Stimulated activated CD4-positive, alpha-beta T cell treated with anti-CD3 and anti-CD28 coated beads, Interleukin-15, amount 100 ng/mL, for 24 hours (primary cell): ENCODE data around the gene PTPN5.
"Not testable (repeated sequence)": the region's sequence is repeated elsewhere in the genome, so short reads cannot be mapped to it uniquely, and the experiment has no call there.

Experiments
- DNase-seq: peaks from one replicate; pipeline ENCODE4 v3.0.0-alpha.2; 2020

The PTPN5 gene

DNA sequence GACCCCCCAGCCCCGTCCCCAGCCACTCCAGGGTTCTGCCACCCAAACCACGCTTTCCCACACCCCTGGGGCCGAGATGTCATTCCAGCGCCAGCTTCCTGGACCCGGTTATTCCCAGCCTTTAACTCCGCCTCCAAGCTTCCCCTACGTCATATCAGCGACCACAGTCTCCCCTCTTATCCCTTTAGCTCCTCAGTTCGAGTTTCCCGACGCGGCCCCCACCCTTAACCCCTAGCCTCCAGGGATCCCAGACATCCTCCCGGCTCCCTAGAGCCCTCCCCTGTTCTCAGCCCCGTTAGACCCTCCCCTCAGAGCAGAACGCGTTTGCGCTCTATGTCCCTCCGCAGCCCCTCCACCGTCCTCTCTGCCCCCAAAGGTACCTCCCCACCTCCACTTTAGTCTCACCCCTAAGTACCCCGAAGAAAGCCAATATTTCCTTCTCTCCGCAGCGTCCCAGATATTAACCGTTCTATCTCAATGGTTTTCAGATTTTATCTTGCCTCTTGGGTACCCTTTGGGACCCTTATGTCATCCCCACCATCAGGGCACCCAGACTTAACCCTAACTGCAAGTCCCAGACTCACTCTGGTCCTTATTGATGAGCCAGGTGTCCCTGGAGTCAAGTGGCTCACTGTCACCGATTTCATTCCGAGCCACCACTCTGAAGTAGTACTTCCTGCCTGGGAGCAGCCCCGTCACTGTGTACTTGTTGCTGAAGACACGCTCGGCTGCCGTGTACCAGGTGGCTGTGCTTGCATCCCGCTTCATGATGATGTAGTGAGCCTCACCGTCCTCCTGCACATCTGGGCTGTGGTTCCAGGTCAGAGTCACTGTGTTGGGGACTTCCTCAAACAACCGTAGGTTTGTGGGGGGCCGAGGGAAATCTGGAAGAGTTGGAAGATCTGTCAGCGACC is 85.0 kb downstream of the PTPN5 start:
- peak; percentile 52 for DNase-seq

DNA sequence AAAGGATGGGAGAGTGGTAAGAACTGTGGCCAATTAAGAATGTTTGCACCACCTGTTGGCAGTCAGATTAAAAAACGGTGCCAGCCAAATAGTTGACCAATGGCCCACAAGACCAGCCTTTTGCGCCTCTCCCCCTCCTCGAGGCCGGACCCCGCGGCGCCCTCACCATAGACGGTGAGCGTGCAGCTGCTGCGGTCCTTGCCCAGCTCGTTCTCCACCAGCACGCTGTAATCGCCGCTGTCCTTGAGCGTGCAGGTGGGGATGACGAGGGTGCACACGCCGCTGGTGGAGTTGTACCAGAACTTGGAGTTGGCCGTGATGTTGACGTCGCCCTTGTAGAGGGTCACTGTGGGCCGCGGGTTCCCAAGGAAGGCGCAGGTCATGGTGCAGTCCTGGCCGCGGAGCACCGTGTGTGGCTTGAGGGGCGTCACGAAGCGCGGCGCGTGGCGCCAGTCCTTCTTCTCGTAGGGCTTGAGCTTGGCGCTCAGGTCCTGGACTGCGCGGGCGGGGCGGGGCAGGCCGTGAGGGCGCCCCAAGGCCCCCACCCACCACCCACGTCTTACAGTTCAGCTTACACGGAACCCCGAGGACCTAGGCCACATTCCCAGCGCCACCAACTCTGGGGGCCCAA is 85.8 kb downstream of the PTPN5 start:
- DNase-seq, result peak; percentile 39

DNA sequence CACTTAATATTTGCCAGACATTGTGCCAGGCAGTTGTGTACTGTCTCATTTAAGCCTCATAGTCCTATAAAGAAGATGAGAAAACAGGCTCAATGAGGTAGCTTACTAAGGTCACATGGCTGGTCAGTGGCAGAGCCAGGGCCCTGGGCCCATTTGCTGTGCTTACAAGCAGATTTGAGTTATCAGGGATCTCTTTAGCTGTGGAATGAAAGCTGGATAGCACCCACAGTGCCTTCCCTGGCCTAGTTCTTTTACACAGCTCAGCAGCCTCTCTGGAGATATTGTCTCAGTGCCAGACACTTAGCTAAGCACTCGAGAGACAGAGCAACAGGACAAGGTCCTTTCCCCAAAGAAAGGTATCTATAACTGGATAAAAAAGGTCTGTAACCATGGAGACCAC is 86.9 kb downstream of the PTPN5 start:
- no peak for DNase-seq

DNA sequence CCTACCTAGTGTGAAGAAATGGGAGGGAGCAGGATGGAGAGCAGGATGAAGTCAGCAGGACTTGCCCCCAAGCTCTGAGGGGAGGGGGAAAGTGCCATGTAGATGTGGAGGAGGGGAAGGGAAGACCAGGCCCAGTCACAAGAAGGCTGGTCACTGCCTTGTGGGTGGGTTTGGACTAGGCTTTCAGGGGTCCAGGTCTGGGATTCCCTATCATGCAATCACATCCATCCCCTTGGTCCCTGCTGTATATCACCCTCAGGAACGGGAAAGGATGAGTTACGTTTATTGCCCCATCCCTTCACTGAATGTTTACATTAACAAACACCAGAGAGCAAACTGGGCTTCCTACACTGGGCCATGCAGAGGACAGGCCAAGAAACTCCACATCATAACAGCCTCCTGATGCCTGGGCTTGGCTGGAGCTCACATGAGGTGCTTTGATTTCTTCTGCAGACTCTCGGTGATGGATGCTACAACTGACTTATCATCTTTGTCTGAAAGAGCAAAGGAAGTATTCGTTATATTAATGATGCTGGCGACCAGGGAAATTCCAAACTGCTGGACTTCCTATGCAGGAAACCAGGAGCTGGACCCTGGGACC is 87.5 kb downstream of the PTPN5 start:
- no peak for DNase-seq

DNA sequence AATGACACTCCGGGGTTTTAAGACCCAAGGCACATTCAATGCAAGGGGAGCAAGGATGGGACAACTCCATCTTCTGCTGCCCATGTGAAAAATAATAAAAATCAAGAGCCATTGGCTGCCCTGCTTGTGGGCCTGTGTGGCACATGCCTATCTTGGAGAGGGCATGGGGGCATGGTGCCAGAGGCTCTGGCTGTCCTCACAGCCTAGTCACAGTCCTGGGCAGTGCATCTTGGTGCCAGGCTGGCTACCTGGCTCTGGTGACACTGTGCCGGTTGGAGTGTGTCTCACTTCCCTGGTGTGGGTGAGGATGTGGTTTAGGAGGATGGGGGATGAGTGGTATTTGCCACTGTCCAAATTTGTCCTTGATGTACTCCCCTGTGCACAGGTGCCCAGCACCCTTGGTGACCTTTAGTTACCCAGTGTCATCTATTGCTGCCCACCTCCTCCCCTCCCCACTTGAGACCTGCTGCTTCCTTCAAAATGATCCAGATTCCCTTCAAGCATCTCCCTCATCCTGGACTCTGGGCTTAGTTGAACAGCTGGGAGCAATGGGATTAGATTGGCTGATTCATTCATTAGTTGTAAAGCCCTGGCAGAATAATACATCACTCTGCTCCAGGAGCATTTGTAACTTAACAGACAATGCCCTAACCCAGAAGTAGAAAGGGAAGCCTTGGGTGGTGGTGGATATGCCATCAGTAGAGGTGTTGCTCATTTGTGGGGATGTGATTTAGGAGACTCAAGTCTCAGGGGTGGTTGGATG is 88.4 kb downstream of the PTPN5 start:
- no peak for DNase-seq

DNA sequence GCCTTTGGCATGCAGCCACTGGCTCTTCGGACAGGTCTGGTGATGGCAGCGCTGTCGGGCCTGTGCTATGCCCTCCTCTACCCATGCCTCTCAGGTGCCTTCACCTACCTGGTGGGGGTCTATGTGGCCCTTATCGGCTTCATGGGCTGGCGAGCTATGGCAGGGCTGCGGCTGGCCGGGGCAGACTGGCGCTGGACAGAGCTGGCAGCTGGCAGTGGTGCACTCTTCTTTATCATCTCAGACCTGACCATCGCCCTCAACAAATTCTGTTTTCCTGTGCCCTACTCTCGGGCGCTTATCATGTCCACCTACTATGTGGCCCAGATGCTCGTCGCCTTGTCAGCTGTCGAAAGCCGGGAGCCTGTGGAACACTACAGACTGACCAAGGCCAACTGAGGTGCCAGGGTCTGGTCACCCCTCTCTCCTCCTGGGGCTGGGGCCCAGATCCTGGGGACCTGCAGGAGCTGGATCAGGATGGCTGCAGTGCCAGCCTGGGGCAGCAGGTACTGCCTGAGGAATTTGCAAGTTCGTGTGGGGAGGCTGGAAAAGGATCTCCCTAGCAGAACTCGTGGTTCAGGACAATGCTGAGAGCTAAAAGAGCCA is 89.9 kb downstream of the PTPN5 start:
- DNase-seq, result no peak

DNA sequence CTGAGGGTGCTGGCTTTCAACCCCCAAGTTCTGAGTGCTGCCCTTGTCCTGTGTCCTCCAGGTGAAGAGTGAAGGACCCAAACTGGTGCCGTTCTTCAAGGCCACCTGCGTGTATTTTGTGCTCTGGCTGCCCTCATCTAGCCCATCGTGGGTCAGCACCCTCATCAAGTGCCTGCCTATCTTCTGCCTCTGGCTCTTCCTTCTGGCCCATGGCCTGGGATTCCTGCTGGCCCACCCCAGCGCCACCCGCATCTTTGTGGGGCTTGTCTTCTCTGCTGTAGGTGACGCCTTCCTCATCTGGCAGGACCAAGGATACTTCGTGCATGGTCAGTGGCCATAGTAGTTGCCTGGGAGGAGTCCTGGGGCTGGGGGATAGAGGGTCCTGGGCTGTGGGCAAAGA is 90.7 kb downstream of the PTPN5 start:
- DNase-seq, result no peak

DNA sequence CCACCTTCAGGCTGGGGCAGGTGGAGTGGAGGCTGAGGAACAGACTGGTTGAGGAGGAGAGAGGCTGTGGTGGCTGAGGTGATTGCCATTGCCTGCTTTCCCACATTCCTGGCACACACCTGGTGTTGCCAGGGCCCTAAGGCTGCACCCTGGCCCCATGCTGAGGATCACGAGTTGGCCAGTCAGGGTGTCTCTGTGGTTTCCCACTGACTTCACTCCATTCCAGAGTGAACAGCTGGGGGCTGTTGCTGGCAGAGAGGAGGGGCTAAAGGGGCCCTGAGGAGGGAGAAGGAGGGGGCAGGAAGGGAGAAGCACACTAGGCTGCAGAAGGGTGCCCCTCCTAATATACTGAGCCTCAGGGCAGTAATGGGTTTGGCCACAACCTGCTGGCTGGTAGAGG is 91.2 kb downstream of the PTPN5 start:
- no peak for DNase-seq

DNA sequence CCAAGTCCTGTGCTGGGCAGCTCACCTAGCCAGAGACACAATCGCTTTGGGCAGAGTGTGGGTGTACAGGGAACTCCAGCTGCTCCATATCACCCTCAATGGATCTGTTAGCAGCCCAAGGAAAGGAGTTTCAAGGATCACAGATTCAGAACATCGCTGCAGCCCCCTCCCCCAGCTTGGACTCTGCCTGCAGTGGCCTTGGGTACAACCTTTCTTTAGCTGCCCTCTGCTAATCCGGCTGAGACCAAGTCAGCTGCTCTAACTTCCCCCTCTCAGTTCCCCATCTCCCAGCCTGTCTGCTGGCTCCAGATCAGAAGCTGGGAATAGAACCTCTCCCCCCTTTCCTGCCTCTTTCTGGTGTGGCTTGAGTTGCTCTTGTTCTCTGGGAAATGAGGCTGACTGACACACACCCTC is 91.7 kb downstream of the PTPN5 start:
- no peak for DNase-seq

DNA sequence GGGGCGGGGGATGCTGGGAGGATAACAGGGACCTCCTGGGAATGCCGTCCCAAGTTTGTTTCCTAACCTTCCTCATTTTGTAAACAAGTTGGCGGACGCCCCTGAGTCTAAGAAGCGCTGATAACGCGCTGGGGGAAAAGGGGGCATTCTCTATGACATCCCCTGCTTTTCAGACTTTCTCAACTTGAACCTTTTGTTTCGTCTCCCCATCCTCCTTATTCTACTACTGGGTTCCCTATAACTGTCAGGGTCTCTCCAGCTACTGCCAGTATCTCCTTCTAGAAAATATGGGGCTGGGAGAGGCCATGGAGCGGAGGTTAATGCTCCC is 92.4 kb downstream of the PTPN5 start:
- DNase-seq, result no peak

DNA sequence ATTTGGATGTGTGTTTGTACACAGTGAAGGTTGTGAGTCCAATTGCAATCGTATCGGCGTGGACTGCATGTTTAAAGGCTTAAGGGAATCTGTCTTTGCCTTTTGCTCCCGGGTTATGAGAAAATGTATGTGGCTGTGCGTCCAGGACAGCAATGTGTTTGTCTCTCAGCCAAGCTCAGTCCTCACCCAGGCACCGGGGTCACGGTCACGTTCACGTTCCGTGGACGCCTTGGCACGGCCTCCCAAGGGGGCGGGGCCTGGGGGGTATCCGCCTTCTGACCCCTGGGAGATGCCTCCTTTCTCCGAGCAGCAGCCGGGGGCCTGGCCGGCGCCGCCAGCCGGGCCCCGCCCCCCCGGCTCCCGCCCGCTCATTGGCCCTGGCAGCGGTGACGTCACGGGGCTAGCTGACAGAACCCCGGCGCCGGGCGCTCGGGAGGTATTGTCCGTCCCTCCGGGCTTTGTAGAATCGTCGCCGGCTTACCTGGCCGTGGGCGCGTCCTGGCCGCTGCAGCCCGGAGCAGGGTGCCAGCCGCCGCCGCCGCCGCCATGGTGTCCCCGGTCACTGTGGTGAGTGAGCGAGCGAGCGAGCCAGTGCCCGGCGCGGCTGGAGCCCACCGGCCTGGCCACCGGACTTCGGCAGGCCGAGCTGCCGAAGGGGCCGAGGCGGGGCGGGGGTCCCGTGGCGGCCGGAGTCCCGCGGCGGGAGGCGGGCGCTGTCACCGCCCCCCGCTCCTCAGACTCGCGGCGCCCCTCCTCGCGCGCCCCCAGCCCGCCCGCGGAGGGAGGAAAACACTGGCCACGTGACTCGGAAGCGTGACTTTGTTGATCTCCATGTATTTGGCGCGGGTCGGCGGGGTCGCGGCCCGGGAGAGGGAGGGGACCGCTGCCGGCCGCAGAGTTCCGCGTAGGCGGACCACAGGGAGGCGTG is 93.0 kb downstream of the PTPN5 start, which contains the start of gene TMEM86A:
Gene TMEM86A, plus strand, starts transcription at position 439 of the 928 bp plus-strand sequence. Its CDS starts 108 bp downstream, at position 547.
- DNase-seq, result peak; percentile 94

DNA sequence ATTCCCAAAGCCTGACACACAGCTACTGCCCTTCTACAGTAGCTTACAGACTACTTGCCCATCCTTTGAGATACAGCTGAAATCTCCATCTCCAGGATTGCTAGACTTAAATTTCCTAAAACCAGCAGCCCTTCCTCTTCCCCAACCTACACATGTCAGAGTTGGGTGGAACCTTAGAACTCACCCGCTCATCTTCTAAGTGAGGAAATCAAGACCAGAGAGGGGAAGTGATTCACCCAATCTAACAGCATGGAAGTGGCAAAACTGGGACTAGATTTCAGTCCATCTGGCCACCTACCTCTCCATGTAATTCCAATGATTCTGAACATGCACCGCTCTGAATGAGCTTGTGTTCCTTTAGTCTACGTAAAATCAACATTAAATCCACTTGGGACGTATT is 94.0 kb downstream of the PTPN5 start:
- DNase-seq, result no peak

DNA sequence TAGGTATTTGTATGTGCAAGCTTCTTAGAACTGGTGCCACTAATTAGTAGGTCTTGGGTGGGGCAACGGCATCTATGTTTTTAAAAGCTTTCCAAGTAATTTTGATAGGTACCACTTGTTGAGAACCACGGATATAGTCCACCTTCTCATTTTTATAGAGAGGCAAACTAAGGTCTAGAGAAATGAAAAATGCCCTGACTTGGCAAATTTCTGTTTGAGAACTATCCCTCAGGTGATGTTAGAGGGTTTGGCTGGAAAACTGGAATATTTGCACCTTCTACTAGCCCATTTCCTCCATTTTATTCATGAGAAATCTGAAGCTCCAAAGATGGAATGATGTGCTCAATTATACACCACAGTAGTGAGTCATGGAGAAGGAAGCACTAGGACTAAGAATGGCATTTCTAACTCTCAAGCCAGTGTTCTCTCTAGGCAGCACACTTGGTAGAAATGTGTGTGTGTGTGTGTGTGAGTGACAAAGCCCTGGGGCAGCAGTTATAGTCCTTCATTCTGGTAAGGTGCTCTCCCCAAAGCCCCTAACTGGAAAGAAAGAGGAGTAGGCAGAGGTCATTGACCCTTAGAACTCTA is 94.9 kb downstream of the PTPN5 start:
- no peak for DNase-seq

DNA sequence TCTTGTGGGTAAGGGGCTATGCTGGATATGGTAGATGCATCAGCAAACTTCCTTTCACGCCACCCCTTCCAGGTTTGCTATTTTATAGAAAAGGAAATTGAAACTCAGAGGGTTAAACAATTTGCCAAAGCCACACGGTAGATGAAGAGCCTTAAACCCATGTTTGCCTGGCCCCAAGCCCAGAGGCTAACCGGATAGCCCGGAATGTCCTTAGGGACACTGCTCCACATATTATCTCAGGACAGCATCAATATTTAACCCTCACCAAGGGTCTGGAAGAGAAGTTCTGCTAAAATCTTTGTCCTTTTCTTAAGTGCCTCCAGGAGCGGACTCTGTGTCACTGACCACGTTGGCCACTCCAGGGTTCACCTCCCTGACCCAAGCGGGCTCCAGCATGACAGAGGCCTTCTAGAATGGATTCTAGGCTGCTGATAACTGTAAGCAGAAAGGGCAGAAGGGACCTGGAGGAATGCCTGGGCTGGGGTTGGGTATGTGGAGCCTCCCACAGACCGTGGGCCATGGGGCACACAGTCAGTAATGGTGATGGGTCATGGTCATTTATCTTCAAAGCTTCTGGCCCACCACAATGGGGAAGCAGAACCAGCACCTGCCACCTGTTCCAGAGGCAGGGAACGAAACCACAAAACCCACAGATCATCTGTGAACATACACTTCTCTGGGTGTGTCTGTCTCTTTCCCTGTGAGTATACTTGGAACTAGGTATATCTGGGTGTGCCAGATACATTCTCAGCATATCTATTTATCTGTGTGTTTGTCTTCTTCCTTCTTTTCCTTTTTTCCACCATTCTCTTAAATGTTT is 98.4 kb downstream of the PTPN5 start:
- DNase-seq, result no peak

DNA sequence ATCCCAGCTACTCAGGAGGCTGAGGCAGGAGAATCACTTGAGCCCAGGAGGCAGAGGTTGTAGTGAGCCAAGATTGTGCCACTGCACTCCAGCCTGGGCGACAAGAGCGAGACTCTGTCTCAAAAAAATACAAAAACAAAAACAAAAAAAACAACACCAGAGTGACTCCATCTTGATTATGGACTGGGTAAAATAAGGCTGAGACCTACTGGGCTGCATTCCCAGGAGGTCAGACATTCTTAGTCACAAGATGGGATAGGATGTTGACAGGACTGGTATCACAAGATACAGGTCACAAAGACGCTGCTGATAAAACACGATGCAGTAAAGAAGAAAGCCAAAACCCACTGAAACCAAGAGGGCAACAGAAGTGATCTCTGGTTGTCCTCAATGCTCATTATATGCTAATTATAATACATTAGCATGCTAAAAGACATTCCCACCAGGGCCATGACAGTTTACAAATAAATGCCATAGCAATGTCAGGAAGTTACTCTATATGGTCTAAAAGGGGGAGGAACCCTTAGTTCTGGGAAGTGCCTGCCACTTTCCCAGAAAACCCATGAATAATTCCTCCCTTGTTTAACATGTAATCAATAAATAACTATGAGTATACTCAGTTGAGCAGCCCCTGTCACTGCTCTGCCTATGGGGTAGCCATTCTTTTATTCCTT is 100.0 kb downstream of the PTPN5 start:
- not testable (repeated sequence) for DNase-seq

DNA sequence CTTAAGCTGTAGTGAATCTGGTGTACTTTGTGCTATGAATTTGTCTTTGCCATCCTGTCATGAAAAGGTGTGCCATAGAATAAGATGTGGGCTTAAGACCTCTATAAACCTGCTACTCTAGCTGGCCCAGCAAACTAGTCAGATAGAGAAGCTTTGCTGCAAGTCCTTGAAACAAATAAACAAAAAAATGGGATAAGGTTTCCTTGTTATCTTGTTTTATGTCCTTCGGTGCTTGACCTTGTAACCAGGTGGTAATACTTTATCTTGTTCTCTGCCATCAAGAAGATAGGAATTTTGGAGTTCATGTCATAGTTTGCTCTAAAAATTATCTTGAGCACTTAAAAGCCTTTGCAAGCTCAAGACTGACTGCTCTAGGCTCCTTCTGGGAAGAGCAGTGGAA is 107.3 kb downstream of the PTPN5 start:
- DNase-seq, result no peak

DNA sequence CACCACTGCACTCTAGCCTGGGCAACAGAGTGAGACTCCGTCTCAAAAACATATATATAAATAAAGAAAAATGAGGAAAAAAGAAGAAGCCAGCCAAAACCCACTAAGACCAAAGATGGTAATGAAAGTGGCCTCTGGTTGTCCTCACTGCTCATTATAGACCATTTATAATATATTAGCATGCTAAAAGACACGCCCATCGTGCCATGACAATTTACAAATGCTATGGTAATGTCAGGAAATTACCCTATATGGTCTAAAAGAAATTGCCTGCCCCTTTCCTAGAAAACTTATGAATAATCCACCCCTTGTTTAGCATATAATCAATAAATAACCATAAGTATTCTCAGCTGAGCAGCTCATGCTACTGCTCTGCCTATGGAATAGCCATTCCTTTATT is 109.1 kb downstream of the PTPN5 start:
- DNase-seq, result no peak

DNA sequence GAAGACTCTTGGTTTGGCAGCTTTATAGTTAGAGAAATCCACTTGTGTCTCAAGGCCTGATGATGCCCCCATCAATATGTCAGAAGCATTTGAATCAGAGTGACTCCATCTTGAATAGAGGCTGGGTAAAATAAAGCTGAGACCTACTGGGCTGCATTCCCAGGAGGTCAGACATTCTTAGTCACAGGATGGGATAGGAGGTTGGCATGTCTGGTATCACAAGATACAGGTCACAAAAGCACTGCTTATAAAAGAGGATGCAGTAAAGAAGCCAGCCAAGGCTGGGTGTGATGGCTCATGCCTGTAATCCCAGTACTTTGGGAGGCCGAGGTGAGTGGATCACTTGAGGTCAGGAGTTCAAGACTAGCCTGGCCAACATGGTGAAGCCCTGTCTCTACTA is 109.6 kb downstream of the PTPN5 start:
- DNase-seq, result not testable (repeated sequence)
